Adrenal gland (tissue), 12 donors: ENCODE data around the gene IL6. TPM values are rescaled to one million over a fixed set of nuclear protein-coding genes. Genes with fewer than 3 reads are reported as not detected.
"Not testable (repeated sequence)": the region's sequence is repeated elsewhere in the genome, so short reads cannot be mapped to it uniquely, and the experiment has no call there.

Source experiments
- DNase-seq, 7 donors: peaks; one replicate each; pipeline ENCODE4 v3.0.0-alpha.2; 2019 to 2020
- H3K27ac ChIP-seq, 5 donors: fragments of 200-600 bp; sonication (generic) in 4 of 5; 1 replicate in 3 of 5; 2 replicates in 2 of 5; pipeline versions ENCODE4 v1.5.1 to v1.8.0; 2016 to 2020; ENCODE audit warnings: mild to moderate bottlenecking in 1 of 5
- H3K27me3 ChIP-seq: fragments of 200-600 bp; 2 replicates; pipeline ENCODE4 v1.8.0; 2021
- H3K36me3 ChIP-seq, 2 donors: fragments of 200-600 bp; replicated peaks in 1 of 2; 1 replicate in 1 of 2; 2 replicates in 1 of 2; pipeline versions ENCODE4 v1.5.1 to v1.8.0; 2018 to 2022
- H3K4me1 ChIP-seq, 2 donors: fragments of 200-600 bp; replicated peaks in 1 of 2; 1 replicate in 1 of 2; 2 replicates in 1 of 2; pipeline versions ENCODE4 v1.5.1 to v1.8.0; 2018 to 2021
- H3K4me3 ChIP-seq, 4 donors: fragments of 200-600 bp; sonication (generic) in 3 of 4; one replicate each; pipeline ENCODE4 v1.5.1; 2016 to 2018
- H3K9me3 ChIP-seq, 3 donors: fragments of 200-600 bp; sonication (generic) in 1 of 3; replicated peaks in 1 of 3; 1 replicate in 2 of 3; 2 replicates in 1 of 3; pipeline versions ENCODE4 v1.5.1 to v1.8.0; 2016 to 2021
- POLR2A ChIP-seq, 2 donors: fragments of 450-650 bp; IDR thresholded peaks; one replicate each; pipeline ENCODE4 v1.6.1; 2017; ENCODE audit warnings: antibody characterized with exemption in 2 of 2, mild to moderate bottlenecking in 2 of 2, moderate library complexity in 1 of 2
- WGBS, 4 donors: extraction: QIAGEN DNeasy Blood & Tissue Kit in 2 of 4; methylation state at CpG; one replicate each; pipeline versions ENCODE4 v1.1.5 to v1.1.7; 2013 to 2017; 5-methylcytosine and 5-hydroxymethylcytosine counted together
- intact Hi-C, 2 donors: fragments of 100-400 bp; cut with DNase I; formaldehyde crosslinking; loops; one replicate each; pipeline versions ENCODE4 v1.14.1 to v1.15.0; 2022 to 2023
- polyA plus RNA-seq, 3 donors: library from polyadenylated mRNA; stranded (reverse); fragments of 200-250 nt in 2 of 3; fragments of 350-450 nt in 1 of 3; fragmentation: Illumina TruSeq in 1 of 3; extraction: RNeasy Lipid Tissue Mini Kit (QIAGEN cat#74804) in 1 of 3; gene quantifications; one replicate each; pipeline ENCODE4 v1.2.3, GENCODE V29; 2013 to 2014
- total RNA-seq, 9 donors: library from RNA; depleted of rRNA in 4 of 9; stranded (reverse); fragments of >200 nt in 4 of 9; fragments of 120-200 nt in 1 of 9; fragmentation: NEBNext Ultra II Directional in 1 of 9; extraction: Animal tissue kit (Norgen Biotek cat#: 25700) in 1 of 9; gene quantifications; one replicate each; pipeline versions ENCODE4 v1.1.0 to v1.2.4, GENCODE V29; 2013 to 2023
- TF ChIP-seq, protein P1 (sequence below), 6 experiments: fragments of 450-650 bp in 4 of 6; fragments of 200-600 bp in 2 of 6; sonication (generic) in 1 of 6; IDR thresholded peaks; 1 replicate in 5 of 6; 2 replicates in 1 of 6; pipeline versions ENCODE4 v1.5.1 to v1.8.0; 2016 to 2021; ENCODE audit warnings: antibody characterized with exemption in 6 of 6, mild to moderate bottlenecking in 2 of 6, moderate library complexity in 1 of 6
- donor health status: healthy with polysubstance abuse.
- donor health status: Bipolar disorder and iron deficiency.
- donor health status: DM: yes; HTN: yes; CAD: no.
- donor health status: DM: no; HTN: no; CAD: no.
- donor health status: DM: no; HTN: no; CAD: no.
- donor health status: DM: yes; HTN: yes; CAD: no.

IL6 gene
- total and polyA plus RNA-seq, 12 donors, result 0.42 to 15.7 (median 1.0) TPM; not detected in 3

DNA sequence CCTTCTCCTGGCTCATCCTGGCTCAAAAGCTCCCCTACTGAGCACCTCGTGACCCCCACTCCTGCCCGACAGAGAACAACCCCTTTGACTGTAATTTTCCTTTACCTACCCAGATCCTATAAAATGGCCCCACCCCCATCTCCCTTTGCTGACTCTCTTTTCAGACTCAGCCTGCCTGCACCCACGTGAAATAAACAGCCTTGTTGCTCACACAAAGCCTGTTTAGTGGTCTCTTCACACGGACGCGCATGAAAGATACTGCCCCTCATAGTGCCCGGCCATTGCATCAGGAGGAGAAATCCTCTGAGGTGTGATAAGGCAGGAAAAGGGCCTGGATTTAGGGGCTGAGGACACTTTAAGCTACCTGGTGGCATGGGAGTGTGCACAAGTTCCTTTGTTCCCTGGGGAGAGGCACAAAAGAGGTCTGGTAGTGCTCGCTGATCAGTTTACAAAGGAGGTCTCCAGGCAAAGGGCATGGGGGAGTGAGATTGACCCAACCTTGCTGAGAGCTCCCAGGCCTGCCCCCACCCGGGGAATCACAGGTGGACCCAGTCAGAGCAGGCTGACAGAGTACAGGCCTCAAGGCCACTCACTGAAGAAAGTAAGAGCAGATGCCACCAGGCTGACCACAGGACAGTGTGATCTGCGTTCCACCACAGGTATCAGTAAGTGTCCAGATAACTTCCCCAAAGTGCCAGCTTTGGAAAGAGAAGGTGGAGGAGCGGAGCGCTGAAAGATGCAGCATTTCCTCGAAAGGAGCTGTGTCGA lies 17.8 kb upstream of the IL6 start:
- DNase-seq, intact Hi-C loops, H3K27me3 ChIP-seq, H3K4me1 ChIP-seq, H3K27ac ChIP-seq, H3K36me3 ChIP-seq, H3K4me3 ChIP-seq, H3K9me3 ChIP-seq: not testable (repeated sequence)
- 88 to 92% (median 89%) methylated on average over 11 to 12 of the region's 14 CpGs for WGBS, 4 donors

- Histone ChIP-seq H3K27me3 (no peaks in the 10 kb centered on the region), H3K9me3 (no peaks in the 10 kb centered on the region), H3K4me1 (no peaks in the 10 kb centered on the region), H3K27ac (no peak overlapping the region), H3K36me3 (no peaks in the 10 kb centered on the region), H3K4me3 (no peak overlapping the region)
- DNase-seq, result no peak
- intact Hi-C loops, result no loop called here
- TF ChIP-seq, protein P1, sequence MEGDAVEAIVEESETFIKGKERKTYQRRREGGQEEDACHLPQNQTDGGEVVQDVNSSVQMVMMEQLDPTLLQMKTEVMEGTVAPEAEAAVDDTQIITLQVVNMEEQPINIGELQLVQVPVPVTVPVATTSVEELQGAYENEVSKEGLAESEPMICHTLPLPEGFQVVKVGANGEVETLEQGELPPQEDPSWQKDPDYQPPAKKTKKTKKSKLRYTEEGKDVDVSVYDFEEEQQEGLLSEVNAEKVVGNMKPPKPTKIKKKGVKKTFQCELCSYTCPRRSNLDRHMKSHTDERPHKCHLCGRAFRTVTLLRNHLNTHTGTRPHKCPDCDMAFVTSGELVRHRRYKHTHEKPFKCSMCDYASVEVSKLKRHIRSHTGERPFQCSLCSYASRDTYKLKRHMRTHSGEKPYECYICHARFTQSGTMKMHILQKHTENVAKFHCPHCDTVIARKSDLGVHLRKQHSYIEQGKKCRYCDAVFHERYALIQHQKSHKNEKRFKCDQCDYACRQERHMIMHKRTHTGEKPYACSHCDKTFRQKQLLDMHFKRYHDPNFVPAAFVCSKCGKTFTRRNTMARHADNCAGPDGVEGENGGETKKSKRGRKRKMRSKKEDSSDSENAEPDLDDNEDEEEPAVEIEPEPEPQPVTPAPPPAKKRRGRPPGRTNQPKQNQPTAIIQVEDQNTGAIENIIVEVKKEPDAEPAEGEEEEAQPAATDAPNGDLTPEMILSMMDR (IDR thresholded peaks at IDR 0.05), result no peak
- TF ChIP-seq POLR2A (IDR thresholded peaks at IDR 0.05), result no peak
- WGBS, 4 donors, result 87 to 94% (median 90%) methylated on average over 4 of the region's 4 CpGs
These were observed 17.1 kb upstream of the IL6 start for GRCh38 chr7:22709857-22710256.

DNA sequence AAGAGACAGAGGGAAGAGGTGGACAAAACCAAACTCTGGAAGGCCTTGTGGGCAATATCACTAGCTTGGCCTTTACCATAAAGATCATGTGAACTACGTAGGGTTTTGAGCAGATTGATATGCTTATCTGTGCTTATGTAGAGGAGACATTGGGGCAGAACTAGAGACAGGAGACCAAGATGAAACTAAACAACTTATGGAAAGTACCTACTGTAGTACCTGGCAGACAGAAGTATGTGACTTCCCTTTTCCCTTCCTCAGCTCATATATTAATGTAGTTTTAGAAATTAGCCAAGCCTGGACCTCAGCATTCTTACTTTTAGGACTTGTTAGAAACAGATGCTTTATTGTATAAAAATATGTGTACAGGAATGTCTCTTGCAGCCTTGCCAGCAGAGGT lies 14.0 kb upstream of the IL6 start:
- H3K36me3 ChIP-seq, result no peaks in the 10 kb centered on the region
- H3K27me3 ChIP-seq, result no peaks in the 10 kb centered on the region
- H3K9me3 ChIP-seq, result no peaks in the 10 kb centered on the region
- WGBS, 4 donors, result 57 to 86% (median 78%) methylated on average over 1 of the region's 1 CpG
- DNase-seq, result no peak
- intact Hi-C loops, result no loop called here
- H3K4me1 ChIP-seq, result no peaks in the 10 kb centered on the region
- no peak overlapping the region for H3K4me3 ChIP-seq
- H3K27ac ChIP-seq, result no peak overlapping the region
- no peak for TF ChIP-seq POLR2A (IDR thresholded peaks at IDR 0.05)
- TF ChIP-seq, protein P1 (IDR thresholded peaks at IDR 0.05), result no peak

DNA sequence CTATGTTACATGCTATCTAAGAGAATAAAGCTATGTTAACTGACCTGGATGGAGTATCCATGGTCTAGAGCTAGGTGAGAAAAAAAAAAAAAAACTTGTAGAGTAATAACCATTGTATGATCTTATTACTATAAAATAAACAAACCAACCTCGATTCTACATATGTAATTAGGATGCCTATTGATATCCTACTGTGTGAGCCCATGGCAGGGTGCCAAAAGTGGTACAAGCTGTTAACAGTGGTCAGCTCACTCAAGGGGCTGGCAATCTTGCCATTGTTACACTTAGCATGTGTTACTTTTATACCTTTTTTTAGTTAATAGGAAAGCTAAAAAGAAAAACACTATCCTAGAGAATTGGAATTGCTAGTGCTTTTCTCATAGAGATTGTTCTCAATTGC lies 13.5 kb upstream of the IL6 start:
- intact Hi-C loops, result no loop called here
- 45 to 75% (median 61%) methylated on average over 1 of the region's 1 CpG for WGBS, 4 donors
- no peaks in the 10 kb centered on the region for H3K4me1 ChIP-seq
- H3K4me3 ChIP-seq, result no peak overlapping the region
- H3K27me3 ChIP-seq, result no peaks in the 10 kb centered on the region
- no peak overlapping the region for H3K27ac ChIP-seq
- TF ChIP-seq, protein P1 (IDR thresholded peaks at IDR 0.05), result no peak
- no peak for TF ChIP-seq POLR2A (IDR thresholded peaks at IDR 0.05)
- no peaks in the 10 kb centered on the region for H3K9me3 ChIP-seq
- H3K36me3 ChIP-seq, result no peaks in the 10 kb centered on the region
- no peak for DNase-seq

GRCh38 chr7:22715969-22716368 lies 11.0 kb upstream of the IL6 start:
- no peaks in the 10 kb centered on the region for H3K36me3 ChIP-seq
- TF ChIP-seq, protein P1 (IDR thresholded peaks at IDR 0.05), result no peak
- TF ChIP-seq POLR2A (IDR thresholded peaks at IDR 0.05), result no peak
- 91 to 98% (median 92%) methylated on average over 4 of the region's 4 CpGs for WGBS, 4 donors
- intact Hi-C loops, result no loop called here
- no peak overlapping the region for H3K27ac ChIP-seq
- no peak for DNase-seq
- H3K27me3 ChIP-seq, result no peaks in the 10 kb centered on the region
- no peaks in the 10 kb centered on the region for H3K9me3 ChIP-seq
- H3K4me3 ChIP-seq, result no peak overlapping the region
- no peaks in the 10 kb centered on the region for H3K4me1 ChIP-seq
